Stimulated activated CD4-positive, alpha-beta T cell treated with anti-CD3 and anti-CD28 coated beads, Interleukin-1b, Interleukin-23, amount 100 ng/mL, for 24 hours (primary cell): ENCODE data around the gene SERPINE1.

ENCODE experiments used
- DNase-seq, 4 experiments: peaks; one replicate each; pipeline ENCODE4 v3.0.0-alpha.2; 2020; ENCODE audit warnings: low read depth in 4 of 4, low spot score in 1 of 4

Gene SERPINE1

DNA sequence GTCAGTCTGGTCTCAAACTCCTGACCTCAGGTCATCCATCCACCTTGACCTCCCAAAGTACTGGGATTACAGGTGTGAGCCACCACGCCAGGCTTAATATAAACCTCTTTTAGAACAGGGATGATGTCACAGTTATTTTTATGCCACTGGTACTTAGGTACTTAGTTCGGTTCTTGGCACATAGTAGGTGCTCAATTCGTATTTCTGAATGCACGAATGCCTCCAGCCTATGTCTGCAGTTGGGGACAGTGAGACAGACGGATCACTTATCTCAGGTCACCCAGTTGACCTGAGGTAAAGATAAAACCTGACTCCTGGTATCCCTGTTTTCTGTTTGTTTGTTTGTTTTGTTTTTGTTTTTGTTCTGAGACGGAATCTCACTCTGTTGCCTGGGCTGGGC, 59.3 kb downstream of the SERPINE1 start:
- no peak for DNase-seq

- no peak for DNase-seq
These were observed 60.0 kb downstream of the SERPINE1 start for GRCh38 chr7:101186844-101187428.
